Measurements from ENCODE around the gene LRRTM4.

- TF ChIP-seq CTCF (conservative IDR thresholded peaks at IDR 0.05 in 1 of 2, IDR thresholded peaks at IDR 0.05 in 1 of 2; ENCODE audit: low read depth in 1 of 2, low read length in 2 of 2) = no peak
- no peak for TF ChIP-seq EZH2 (IDR thresholded peaks at IDR 0.05; ENCODE audit: low read length, missing control alignments)
These were observed 776.6 kb downstream of the LRRTM4 start for GRCh38 chr2:76745605-76746004.
